CD8-positive, alpha-beta memory T cell (primary cell): ENCODE results near the gene PTBP2. TPM values are rescaled to one million over a fixed set of nuclear protein-coding genes. Genes with fewer than 3 reads are reported as not detected.

Source experiments
- CTCF ChIA-PET: fragments of 350-600 bp; sonication (Branson Sonifier 250); formaldehyde crosslinking; loops from one replicate; lab custom pipeline; 2021; ENCODE audit warnings: antibody characterized with exemption; lab: Charles Lee
- POLR2A ChIA-PET: fragments of 350-600 bp; sonication (Branson Sonifier 250); formaldehyde crosslinking; loops from one replicate; lab custom pipeline; 2021; ENCODE audit warnings: antibody characterized with exemption; lab: Charles Lee
- DNase-seq, 5 donors: peaks; one replicate each; pipeline versions ENCODE4 v3.0.0 to v3.0.0-alpha.2; 2020 to 2022; ENCODE audit warnings: mixed read lengths in 1 of 5
- H3K27ac ChIP-seq: one replicate; pipeline ENCODE4 v1.7.0; 2013; ENCODE audit warnings: low read depth, mild to moderate bottlenecking, low read length, moderate library complexity
- H3K27me3 ChIP-seq: 2 replicates; pipeline ENCODE4 v1.7.0; 2013; ENCODE audit warnings: low read length, mild to moderate bottlenecking; ENCODE audit not compliant: insufficient read depth, poor library complexity, severe bottlenecking
- H3K36me3 ChIP-seq: 2 replicates; pipeline ENCODE4 v1.7.0; 2013; ENCODE audit warnings: mild to moderate bottlenecking, low read length, moderate library complexity; ENCODE audit not compliant: insufficient read depth
- H3K4me1 ChIP-seq: 2 replicates; pipeline ENCODE4 v1.7.0; 2013; ENCODE audit warnings: mild to moderate bottlenecking, low read length, moderate library complexity; ENCODE audit not compliant: insufficient read depth
- H3K4me3 ChIP-seq: 2 replicates; pipeline ENCODE4 v1.7.0; 2013; ENCODE audit warnings: mild to moderate bottlenecking, low read length
- H3K9me3 ChIP-seq: 2 replicates; pipeline ENCODE4 v1.7.0; 2013; ENCODE audit warnings: mild to moderate bottlenecking, low read length
- H3K27ac Mint-ChIP-seq, 8 donors: one replicate each; pipeline ENCODE4 v1.8.0; 2020 to 2021; ENCODE audit warnings: mixed read lengths in 8 of 8, mild to moderate bottlenecking in 6 of 8, inconsistent platforms in 3 of 8, moderate library complexity in 3 of 8
- H3K27me3 Mint-ChIP-seq, 2 donors: one replicate each; pipeline ENCODE4 v1.8.0; 2020 to 2021; ENCODE audit warnings: mixed read lengths in 2 of 2, mild to moderate bottlenecking in 1 of 2, moderate library complexity in 1 of 2
- H3K36me3 Mint-ChIP-seq, 3 donors: one replicate each; pipeline ENCODE4 v1.8.0; 2020 to 2021; ENCODE audit warnings: mixed read lengths in 3 of 3, inconsistent platforms in 1 of 3, mild to moderate bottlenecking in 1 of 3
- H3K4me1 Mint-ChIP-seq, 3 donors: one replicate each; pipeline ENCODE4 v1.8.0; 2020 to 2021; ENCODE audit warnings: mixed read lengths in 3 of 3, inconsistent platforms in 1 of 3, mild to moderate bottlenecking in 1 of 3
- H3K4me3 Mint-ChIP-seq, 7 donors: one replicate each; pipeline ENCODE4 v1.8.0; 2020 to 2021; ENCODE audit warnings: mixed read lengths in 7 of 7, mild to moderate bottlenecking in 6 of 7, moderate library complexity in 4 of 7, inconsistent platforms in 2 of 7
- H3K9me3 Mint-ChIP-seq, 5 donors: one replicate each; pipeline ENCODE4 v1.8.0; 2020 to 2022; ENCODE audit warnings: mixed read lengths in 5 of 5, mild to moderate bottlenecking in 3 of 5, moderate library complexity in 2 of 5, inconsistent platforms in 1 of 5
- polyA plus RNA-seq: library from polyadenylated mRNA; unstranded; fragments of 300-500 nt; fragmentation: Illumina TruSeq; gene quantifications from one replicate; pipeline ENCODE4 v1.2.3, GENCODE V29; 2021
- total RNA-seq, 2 experiments: library from RNA; stranded (reverse); gene quantifications; one replicate each; pipeline ENCODE4 v1.2.3, GENCODE V29; 2021

Gene PTBP2
- total and polyA plus RNA-seq, 3 experiments from 2014 or later = 4.0 to 12.0 (median 9.4) TPM

DNA sequence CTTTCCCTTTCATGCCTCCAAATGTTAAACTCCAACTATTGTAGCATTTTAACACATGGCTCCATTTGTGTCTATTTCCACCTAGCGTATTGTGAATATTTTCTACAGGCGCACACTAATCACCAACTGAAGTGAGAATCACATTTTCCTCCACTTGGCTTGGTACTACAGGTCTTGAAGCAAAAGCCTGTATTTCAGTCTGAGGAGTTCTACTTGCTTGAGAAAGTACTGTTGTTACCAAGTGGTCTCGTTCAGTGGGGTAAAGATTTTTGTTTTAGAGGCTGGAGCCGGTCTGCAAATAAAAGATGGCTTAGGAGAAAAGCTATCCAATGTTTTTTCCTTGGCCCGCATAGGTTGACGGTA is 550 bp upstream of the PTBP2 start:
- Mint-ChIP-seq H3K4me1 (peaks cover 24 to 35% (median 32%) of the 10 kb centered on the region in 3 donors), H3K9me3 (no peaks in the 10 kb centered on the region), H3K4me3 (peak overlapping the region; percentile 92 to 100 (median 98)), H3K27ac (peak overlapping the region in 7 of 8 donors; percentile 62 to 96 (median 89)), H3K36me3 (peaks cover 3 to 20% (median 4%) of the 10 kb centered on the region in 3 donors), H3K27me3 (no peaks in the 10 kb centered on the region)
- no peak for DNase-seq
- H3K9me3 ChIP-seq = no peaks in the 10 kb centered on the region
- H3K4me3 ChIP-seq = peak overlapping the region; percentile 69
- no peaks in the 10 kb centered on the region for H3K27me3 ChIP-seq
- H3K4me1 ChIP-seq = peaks cover 16% of the 10 kb centered on the region
- ChIA-PET CTCF (no interaction called here), POLR2A (interaction anchor here (0.9 kb wide), 1 partner anchor 16 kb away, joined by 3 read pairs; no protein-coding TSS in a partner anchor)
- no peak overlapping the region for H3K27ac ChIP-seq
- no peaks in the 10 kb centered on the region for H3K36me3 ChIP-seq

- peaks cover 31 to 42% (median 40%) of the 10 kb centered on the region in 3 donors for H3K4me1 Mint-ChIP-seq
- no peaks in the 10 kb centered on the region for H3K27me3 Mint-ChIP-seq
- POLR2A ChIA-PET = interaction anchor here (0.6 kb wide), 1 partner anchor 1569 kb away, joined by 3 read pairs; no protein-coding TSS in a partner anchor
- peak in 3 of 5 donors; percentile 31 to 75 (median 41) for DNase-seq
- Histone ChIP-seq H3K4me1 (peaks cover 16% of the 10 kb centered on the region), H3K27me3 (no peaks in the 10 kb centered on the region), H3K9me3 (no peaks in the 10 kb centered on the region), H3K27ac (peak overlapping the region; percentile 92), H3K4me3 (peak overlapping the region; percentile 69), H3K36me3 (no peaks in the 10 kb centered on the region)
- H3K27ac Mint-ChIP-seq = peak overlapping the region; percentile 92 to 98 (median 96)
- peaks cover 4 to 29% (median 8%) of the 10 kb centered on the region in 3 donors for H3K36me3 Mint-ChIP-seq
- CTCF ChIA-PET = no interaction called here
- H3K4me3 Mint-ChIP-seq = peak overlapping the region; percentile 92 to 100 (median 98)
- no peaks in the 10 kb centered on the region for H3K9me3 Mint-ChIP-seq
Measured at GRCh38 chr1:96722161-96722922, 758 bp downstream of the PTBP2 start.

- Histone ChIP-seq H3K4me1 (peaks cover 16% of the 10 kb centered on the region), H3K36me3 (no peaks in the 10 kb centered on the region), H3K9me3 (no peaks in the 10 kb centered on the region), H3K27ac (peak overlapping the region; percentile 92), H3K4me3 (peak overlapping the region; percentile 69), H3K27me3 (no peaks in the 10 kb centered on the region)
- ChIA-PET POLR2A (no interaction called here), CTCF (no interaction called here)
- peak in 1 of 5 donors; percentile 2 for DNase-seq
- Mint-ChIP-seq H3K4me3 (peak overlapping the region; percentile 92 to 100 (median 98)), H3K4me1 (peaks cover 37 to 48% (median 46%) of the 10 kb centered on the region in 3 donors), H3K36me3 (peaks cover 4 to 32% (median 8%) of the 10 kb centered on the region in 3 donors), H3K9me3 (no peaks in the 10 kb centered on the region), H3K27ac (peak overlapping the region; percentile 92 to 98 (median 96)), H3K27me3 (no peaks in the 10 kb centered on the region)
Measured at GRCh38 chr1:96722958-96723357, 1.4 kb downstream of the PTBP2 start.

GRCh38 chr1:96723377-96723776 is 1.8 kb downstream of the PTBP2 start:
- peaks cover 41 to 52% (median 50%) of the 10 kb centered on the region in 3 donors for H3K4me1 Mint-ChIP-seq
- POLR2A ChIA-PET = no interaction called here
- Histone ChIP-seq H3K4me1 (peaks cover 20% of the 10 kb centered on the region), H3K27ac (no peak overlapping the region), H3K36me3 (no peaks in the 10 kb centered on the region), H3K9me3 (no peaks in the 10 kb centered on the region), H3K27me3 (no peaks in the 10 kb centered on the region), H3K4me3 (peak overlapping the region; percentile 69)
- no peaks in the 10 kb centered on the region for H3K27me3 Mint-ChIP-seq
- H3K27ac Mint-ChIP-seq = peak overlapping the region in 7 of 8 donors; percentile 73 to 98 (median 96)
- H3K4me3 Mint-ChIP-seq = peak overlapping the region; percentile 92 to 100 (median 98)
- peak in 1 of 5 donors; percentile 4 for DNase-seq
- H3K9me3 Mint-ChIP-seq = no peaks in the 10 kb centered on the region
- H3K36me3 Mint-ChIP-seq = peaks cover 4 to 36% (median 8%) of the 10 kb centered on the region in 3 donors
- CTCF ChIA-PET = no interaction called here

GRCh38 chr1:96723936-96724335 is 2.4 kb downstream of the PTBP2 start:
- no peaks in the 10 kb centered on the region for H3K36me3 ChIP-seq
- CTCF ChIA-PET = no interaction called here
- no peaks in the 10 kb centered on the region for H3K27me3 Mint-ChIP-seq

DNA sequence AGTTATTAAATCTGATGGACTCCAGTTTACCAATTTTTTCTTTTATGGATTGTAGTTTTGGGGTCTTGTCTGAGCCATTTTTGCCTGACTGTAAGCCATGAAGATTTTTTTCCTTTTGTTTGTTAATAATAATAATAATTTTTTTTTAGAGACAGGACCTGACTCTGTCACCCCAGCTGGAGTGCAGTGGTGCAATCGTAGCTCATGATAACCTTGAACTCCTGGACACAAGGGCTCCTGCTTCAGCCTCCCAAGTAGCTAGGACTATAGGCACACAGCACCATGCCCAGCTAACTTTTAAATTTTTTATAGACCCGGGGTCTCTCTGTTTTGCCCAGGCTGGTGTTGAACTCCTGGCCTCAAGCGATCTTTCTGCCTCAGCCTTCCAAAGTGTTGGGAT is 6.3 kb downstream of the PTBP2 start:
- no peaks in the 10 kb centered on the region for H3K36me3 ChIP-seq
- peak overlapping the region in 1 of 7 donors; percentile 53 for H3K4me3 Mint-ChIP-seq
- H3K27ac Mint-ChIP-seq = peak overlapping the region in 1 of 8 donors; percentile 28
- H3K27me3 Mint-ChIP-seq = no peaks in the 10 kb centered on the region
- H3K27me3 ChIP-seq = no peaks in the 10 kb centered on the region
- no peaks in the 10 kb centered on the region for H3K9me3 ChIP-seq
- H3K27ac ChIP-seq = no peak overlapping the region
- peaks cover 58 to 74% (median 73%) of the 10 kb centered on the region in 3 donors for H3K4me1 Mint-ChIP-seq
- DNase-seq = no peak
- H3K9me3 Mint-ChIP-seq = no peaks in the 10 kb centered on the region
- POLR2A ChIA-PET = no interaction called here
- CTCF ChIA-PET = no interaction called here
- peaks cover 31% of the 10 kb centered on the region for H3K4me1 ChIP-seq
- H3K36me3 Mint-ChIP-seq = peaks cover 13 to 43% (median 14%) of the 10 kb centered on the region in 3 donors
- no peak overlapping the region for H3K4me3 ChIP-seq

More at GRCh38 chr1:96723936-96724335, 2.4 kb downstream of the PTBP2 start:
- H3K4me1 Mint-ChIP-seq = peaks cover 44 to 56% (median 53%) of the 10 kb centered on the region in 3 donors
- peak overlapping the region in 2 of 7 donors; percentile 63 to 92 for H3K4me3 Mint-ChIP-seq
- Histone ChIP-seq H3K9me3 (no peaks in the 10 kb centered on the region), H3K27me3 (no peaks in the 10 kb centered on the region), H3K4me3 (no peak overlapping the region), H3K4me1 (peaks cover 24% of the 10 kb centered on the region), H3K27ac (no peak overlapping the region)
- no peaks in the 10 kb centered on the region for H3K9me3 Mint-ChIP-seq
- H3K36me3 Mint-ChIP-seq = peaks cover 4 to 39% (median 8%) of the 10 kb centered on the region in 3 donors
- POLR2A ChIA-PET = no interaction called here
- DNase-seq = no peak
- no peak overlapping the region for H3K27ac Mint-ChIP-seq

DNA sequence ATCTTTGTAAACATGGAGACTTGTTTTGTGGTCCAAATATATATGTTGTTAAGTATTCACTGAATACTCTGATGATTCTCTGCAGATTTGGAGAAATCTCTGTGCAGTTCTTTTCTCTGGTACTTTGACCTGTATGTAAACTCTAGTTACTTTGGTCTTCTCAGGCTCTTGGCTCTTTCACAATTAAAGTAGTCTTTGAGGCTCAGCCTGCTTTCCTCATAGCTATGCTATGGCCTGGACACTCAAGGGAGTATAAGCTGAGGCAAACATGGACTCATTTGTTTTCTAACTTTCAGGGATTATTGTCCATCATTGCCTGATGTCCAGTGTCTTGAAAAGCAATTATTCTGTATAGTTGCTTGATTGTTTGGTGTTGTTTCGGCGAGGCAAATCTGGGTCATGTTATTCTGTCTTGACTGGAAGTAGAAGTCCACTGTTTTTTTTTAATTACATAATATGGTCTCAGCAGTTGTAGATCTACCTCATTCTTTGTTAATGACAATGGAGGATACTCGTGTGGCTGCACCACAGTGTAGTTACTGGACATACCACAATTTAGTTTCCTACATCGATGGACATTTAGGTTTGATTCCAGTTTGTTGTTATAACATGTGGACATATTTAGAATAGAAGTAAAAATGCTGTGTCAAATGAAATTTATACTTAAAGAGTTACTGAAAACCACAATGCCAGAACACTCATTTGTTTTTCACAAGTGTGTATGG is 9.2 kb downstream of the PTBP2 start:
- no peaks in the 10 kb centered on the region for H3K9me3 Mint-ChIP-seq
- ChIA-PET CTCF (no interaction called here), POLR2A (no interaction called here)
- Histone ChIP-seq H3K27ac (no peak overlapping the region), H3K9me3 (no peaks in the 10 kb centered on the region), H3K4me3 (no peak overlapping the region), H3K4me1 (peaks cover 18% of the 10 kb centered on the region), H3K27me3 (no peaks in the 10 kb centered on the region), H3K36me3 (no peaks in the 10 kb centered on the region)
- no peaks in the 10 kb centered on the region for H3K27me3 Mint-ChIP-seq
- peak overlapping the region in 1 of 7 donors; percentile 10 for H3K4me3 Mint-ChIP-seq
- no peak overlapping the region for H3K27ac Mint-ChIP-seq
- peaks cover 55 to 70% (median 69%) of the 10 kb centered on the region in 3 donors for H3K4me1 Mint-ChIP-seq
- H3K36me3 Mint-ChIP-seq = peaks cover 13 to 53% (median 22%) of the 10 kb centered on the region in 3 donors
- DNase-seq = no peak
